ENCODE data around the gene NOC3L. TPM values are rescaled to one million over a fixed set of nuclear protein-coding genes. Genes with fewer than 3 reads are reported as not detected.
"Not testable (repeated sequence)": the region's sequence is repeated elsewhere in the genome, so short reads cannot be mapped to it uniquely, and the experiment has no call there.

The NOC3L gene
- polyA plus RNA-seq, 4 donors, result 1.4 to 11.6 (median 5.6) TPM

DNA sequence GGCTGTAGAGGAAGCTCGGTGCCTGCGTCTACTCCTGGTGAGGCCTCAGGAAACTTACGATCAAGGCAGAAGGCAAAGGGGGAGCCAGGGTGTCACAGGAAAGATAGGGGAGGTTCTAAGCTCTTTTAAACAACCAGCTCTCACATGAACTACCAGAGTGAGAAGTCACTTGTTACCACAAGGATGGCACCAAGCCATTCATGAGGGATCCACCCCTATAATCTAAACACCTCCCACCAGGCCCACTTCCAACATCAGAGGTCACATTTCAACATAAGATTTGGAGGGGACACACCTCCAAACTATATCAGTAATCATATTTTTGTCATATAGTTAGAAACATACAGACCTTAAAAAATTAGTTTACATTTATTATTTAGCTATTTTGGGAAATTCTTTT, 9.4 kb downstream of the NOC3L start:
- Histone ChIP-seq H3K36me3 (ENCODE audit: control insufficient read depth in 3 of 3, insufficient read depth in 2 of 3, low read depth in 1 of 3, low read length in 3 of 3) (peaks cover 4 to 17% (median 6%) of the 10 kb centered on the region in 3 donors), H3K4me1 (ENCODE audit: control insufficient read depth in 3 of 3, insufficient read depth in 2 of 3, low read depth in 1 of 3, low read length in 2 of 3) (no peaks in the 10 kb centered on the region), H3K4me3 (ENCODE audit: low read depth in 1 of 3, low read length in 3 of 3) (no peak overlapping the region), H3K27ac (ENCODE audit: low read depth in 1 of 3, low read length in 2 of 3) (no peak overlapping the region), H3K27me3 (ENCODE audit: control insufficient read depth in 3 of 3, insufficient read depth in 3 of 3, low read length in 3 of 3) (no peaks in the 10 kb centered on the region), H3K9me3 (ENCODE audit: control insufficient read depth in 2 of 2, insufficient read depth in 1 of 2, low read depth in 1 of 2, low read length in 1 of 2) (no peaks in the 10 kb centered on the region)
- DNase-seq (no peak), FAIRE-seq (no peak)
- 94 to 96% (median 95%) methylated on average over 3 of the region's 3 CpGs for WGBS, 3 donors

DNA sequence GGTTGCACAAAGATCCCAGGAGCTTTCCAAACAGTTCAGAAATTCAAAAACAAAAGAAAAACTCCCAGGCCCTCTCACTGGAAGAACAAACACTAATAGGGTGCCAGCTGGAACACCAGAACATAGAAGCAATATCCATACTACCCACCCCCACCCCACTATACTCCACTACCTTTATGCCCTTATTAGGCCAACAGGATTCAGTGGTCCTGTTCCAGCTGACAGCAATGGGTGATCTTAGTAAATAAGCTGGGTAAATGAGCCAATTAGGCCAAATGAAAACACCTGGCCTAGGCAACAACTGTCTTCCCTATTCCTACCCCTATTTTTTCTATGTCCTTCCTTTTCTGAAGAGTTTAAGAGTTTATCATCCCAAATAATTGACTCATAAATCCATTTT, 11.7 kb downstream of the NOC3L start:
- DNase-seq, result no peak
- H3K27ac ChIP-seq (ENCODE audit: low read depth in 1 of 3, low read length in 2 of 3), result no peak overlapping the region
- no peak overlapping the region for H3K4me3 ChIP-seq (ENCODE audit: low read depth in 1 of 3, low read length in 3 of 3)
- H3K9me3 ChIP-seq (ENCODE audit: control insufficient read depth in 2 of 2, insufficient read depth in 1 of 2, low read depth in 1 of 2, low read length in 1 of 2), result no peaks in the 10 kb centered on the region
- no peaks in the 10 kb centered on the region for H3K27me3 ChIP-seq (ENCODE audit: control insufficient read depth in 3 of 3, insufficient read depth in 3 of 3, low read length in 3 of 3)
- no peaks in the 10 kb centered on the region for H3K4me1 ChIP-seq (ENCODE audit: control insufficient read depth in 3 of 3, insufficient read depth in 2 of 3, low read depth in 1 of 3, low read length in 2 of 3)
- H3K36me3 ChIP-seq (ENCODE audit: control insufficient read depth in 3 of 3, insufficient read depth in 2 of 3, low read depth in 1 of 3, low read length in 3 of 3), result peaks cover 4 to 15% (median 6%) of the 10 kb centered on the region in 3 donors
- no peak for FAIRE-seq

DNA sequence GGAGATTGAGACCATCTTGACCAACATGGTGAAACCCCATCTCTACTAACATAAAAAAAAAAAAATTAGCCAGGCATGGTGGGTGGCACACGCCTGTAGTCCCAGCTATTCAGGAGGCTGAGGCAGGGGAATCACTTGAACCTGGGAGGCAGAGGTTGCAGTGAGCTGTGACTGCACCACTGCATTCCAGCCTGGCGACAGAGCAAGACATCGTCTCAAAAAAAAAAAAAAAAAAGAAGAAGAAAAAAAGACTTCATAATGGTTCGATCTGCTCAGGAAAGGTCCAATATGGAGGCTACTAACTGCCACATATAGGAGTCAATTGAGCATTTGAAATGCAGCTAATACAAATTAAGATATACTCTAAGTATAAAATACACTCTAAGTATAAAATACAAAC, 12.2 kb downstream of the NOC3L start:
- not testable (repeated sequence) for H3K27me3 ChIP-seq (ENCODE audit: control insufficient read depth in 3 of 3, insufficient read depth in 3 of 3, low read length in 3 of 3); H3K4me3 ChIP-seq (ENCODE audit: low read depth in 1 of 3, low read length in 3 of 3); H3K27ac ChIP-seq (ENCODE audit: low read depth in 1 of 3, low read length in 2 of 3); FAIRE-seq; H3K9me3 ChIP-seq (ENCODE audit: control insufficient read depth in 2 of 2, insufficient read depth in 1 of 2, low read depth in 1 of 2, low read length in 1 of 2); DNase-seq; H3K4me1 ChIP-seq (ENCODE audit: control insufficient read depth in 3 of 3, insufficient read depth in 2 of 3, low read depth in 1 of 3, low read length in 2 of 3)
- peaks cover 4 to 15% (median 6%) of the 10 kb centered on the region in 3 donors for H3K36me3 ChIP-seq (ENCODE audit: control insufficient read depth in 3 of 3, insufficient read depth in 2 of 3, low read depth in 1 of 3, low read length in 3 of 3)
- 89 to 95% (median 94%) methylated on average over 3 to 4 of the region's 4 CpGs for WGBS, 3 donors

DNA sequence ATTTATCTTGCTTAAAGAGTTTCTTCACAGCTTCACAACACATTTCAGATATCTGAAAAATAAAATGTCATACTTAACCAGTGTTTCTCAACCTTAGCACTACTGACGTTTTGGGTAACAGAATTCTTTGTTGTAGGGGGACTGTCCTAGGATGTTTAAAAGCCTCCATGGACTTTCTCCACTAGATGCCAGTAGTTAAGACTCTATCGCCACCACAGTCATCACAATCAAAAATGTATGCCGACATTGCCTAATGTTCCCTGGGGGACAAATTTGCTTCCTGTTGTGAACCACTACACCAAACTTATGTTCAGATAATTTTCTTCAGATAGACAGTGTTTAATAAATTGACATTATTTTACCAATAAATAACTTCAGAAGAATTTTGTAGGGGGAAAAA, 13.4 kb downstream of the NOC3L start:
- FAIRE-seq (no peak), DNase-seq (no peak)
- Histone ChIP-seq H3K4me3 (ENCODE audit: low read depth in 1 of 3, low read length in 3 of 3) (no peak overlapping the region), H3K27ac (ENCODE audit: low read depth in 1 of 3, low read length in 2 of 3) (no peak overlapping the region), H3K4me1 (ENCODE audit: control insufficient read depth in 3 of 3, insufficient read depth in 2 of 3, low read depth in 1 of 3, low read length in 2 of 3) (no peaks in the 10 kb centered on the region), H3K9me3 (ENCODE audit: control insufficient read depth in 2 of 2, insufficient read depth in 1 of 2, low read depth in 1 of 2, low read length in 1 of 2) (no peaks in the 10 kb centered on the region), H3K27me3 (ENCODE audit: control insufficient read depth in 3 of 3, insufficient read depth in 3 of 3, low read length in 3 of 3) (no peaks in the 10 kb centered on the region), H3K36me3 (ENCODE audit: control insufficient read depth in 3 of 3, insufficient read depth in 2 of 3, low read depth in 1 of 3, low read length in 3 of 3) (peaks cover 4 to 15% (median 8%) of the 10 kb centered on the region in 3 donors)
- 68 to 85% (median 85%) methylated on average over 3 of the region's 3 CpGs for WGBS, 3 donors

DNA sequence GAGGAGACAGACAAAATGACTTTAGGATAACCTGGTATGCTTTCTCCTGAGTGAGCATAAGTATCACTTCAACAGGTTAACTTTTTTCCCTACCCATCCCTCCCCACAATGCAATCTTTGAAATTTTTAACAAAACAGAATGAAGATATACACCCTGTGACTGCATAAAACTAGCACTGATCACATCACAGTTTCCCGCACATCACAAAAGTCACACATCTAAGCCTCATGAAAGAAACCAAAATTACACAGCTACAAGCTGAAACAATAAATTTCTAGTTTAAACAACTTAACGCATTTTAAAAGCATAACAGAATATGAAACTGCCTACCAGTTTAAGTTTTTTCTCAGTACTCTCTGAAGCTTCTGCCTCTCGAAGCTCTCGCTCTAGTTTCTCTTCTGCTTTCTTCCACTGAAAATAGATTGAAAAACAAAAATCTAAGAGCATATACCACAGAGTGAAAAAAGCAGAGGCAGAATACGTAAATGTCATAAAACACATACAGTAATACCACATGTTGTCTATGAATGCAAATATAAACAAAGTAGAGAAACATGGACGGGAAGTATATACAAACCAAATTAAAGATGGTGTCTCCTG, 18.1 kb downstream of the NOC3L start:
- no peak for FAIRE-seq
- peaks cover 4 to 12% (median 9%) of the 10 kb centered on the region in 3 donors for H3K36me3 ChIP-seq (ENCODE audit: control insufficient read depth in 3 of 3, insufficient read depth in 2 of 3, low read depth in 1 of 3, low read length in 3 of 3)

DNA sequence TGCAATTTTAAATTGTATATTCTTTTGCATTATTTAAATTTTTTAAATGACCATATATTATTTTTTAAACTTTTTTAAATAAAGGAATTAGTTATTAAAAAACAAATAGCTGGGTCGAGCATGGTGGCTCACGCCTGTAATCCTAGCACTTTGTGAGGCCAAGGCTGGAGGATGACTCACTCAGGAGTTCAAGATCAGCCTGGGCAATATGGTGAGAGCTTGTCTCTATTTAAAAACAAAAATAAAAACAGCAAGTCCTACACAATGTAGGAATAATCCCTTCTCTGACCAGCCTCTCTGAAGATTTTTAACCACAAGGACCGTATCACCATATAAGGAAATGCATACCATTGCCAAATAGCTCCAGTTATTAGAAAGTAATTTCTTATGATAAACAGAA, 19.6 kb downstream of the NOC3L start:
- peaks cover 4 to 13% (median 11%) of the 10 kb centered on the region in 3 donors for H3K36me3 ChIP-seq (ENCODE audit: control insufficient read depth in 3 of 3, insufficient read depth in 2 of 3, low read depth in 1 of 3, low read length in 3 of 3)
- FAIRE-seq, result no peak
- WGBS, 3 donors, result 93 to 95% (median 93%) methylated on average over 3 of the region's 3 CpGs

More for the DNA sequence above, 18.1 kb downstream of the NOC3L start:
- H3K27me3 ChIP-seq (ENCODE audit: control insufficient read depth in 3 of 3, insufficient read depth in 3 of 3, low read length in 3 of 3), result no peaks in the 10 kb centered on the region
- 84 to 92% (median 84%) methylated on average over 6 of the region's 6 CpGs for WGBS, 3 donors
- no peaks in the 10 kb centered on the region for H3K9me3 ChIP-seq (ENCODE audit: control insufficient read depth in 2 of 2, insufficient read depth in 1 of 2, low read depth in 1 of 2, low read length in 1 of 2)
- H3K4me3 ChIP-seq (ENCODE audit: low read depth in 1 of 3, low read length in 3 of 3), result no peak overlapping the region
- H3K27ac ChIP-seq (ENCODE audit: low read depth in 1 of 3, low read length in 2 of 3), result peak overlapping the region in 1 of 3 donors; percentile 38
- no peaks in the 10 kb centered on the region for H3K4me1 ChIP-seq (ENCODE audit: control insufficient read depth in 3 of 3, insufficient read depth in 2 of 3, low read depth in 1 of 3, low read length in 2 of 3)
- DNase-seq, result no peak

DNA sequence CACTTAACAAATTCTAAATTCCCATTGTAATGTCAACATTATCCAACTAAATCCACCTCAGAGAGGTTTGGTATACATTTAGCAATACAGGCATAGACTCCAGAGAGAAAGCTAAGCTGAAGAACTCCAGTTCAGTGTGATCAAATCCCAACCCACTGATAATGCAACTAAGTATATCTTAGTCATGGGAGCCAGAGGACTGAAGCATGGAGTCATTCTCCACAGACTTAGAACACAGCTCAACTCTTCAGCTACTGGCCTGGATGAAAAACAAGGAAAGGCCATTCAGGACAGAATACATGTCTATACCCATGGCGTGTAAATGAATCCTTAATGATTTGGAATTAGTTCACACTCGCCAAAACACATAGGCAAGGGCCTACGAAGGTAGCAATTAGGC, 27.9 kb downstream of the NOC3L start:
- 95 to 97% (median 96%) methylated on average over 3 of the region's 3 CpGs for WGBS, 3 donors
- H3K36me3 ChIP-seq (ENCODE audit: control insufficient read depth in 3 of 3, insufficient read depth in 2 of 3, low read depth in 1 of 3, low read length in 3 of 3), result peaks cover 8 to 21% (median 19%) of the 10 kb centered on the region in 3 donors

More for the DNA sequence above, 19.6 kb downstream of the NOC3L start:
- no peak overlapping the region for H3K27ac ChIP-seq (ENCODE audit: low read depth in 1 of 3, low read length in 2 of 3)
- H3K4me3 ChIP-seq (ENCODE audit: low read depth in 1 of 3, low read length in 3 of 3), result no peak overlapping the region
- no peaks in the 10 kb centered on the region for H3K27me3 ChIP-seq (ENCODE audit: control insufficient read depth in 3 of 3, insufficient read depth in 3 of 3, low read length in 3 of 3)
- no peaks in the 10 kb centered on the region for H3K9me3 ChIP-seq (ENCODE audit: control insufficient read depth in 2 of 2, insufficient read depth in 1 of 2, low read depth in 1 of 2, low read length in 1 of 2)
- no peaks in the 10 kb centered on the region for H3K4me1 ChIP-seq (ENCODE audit: control insufficient read depth in 3 of 3, insufficient read depth in 2 of 3, low read depth in 1 of 3, low read length in 2 of 3)
- DNase-seq, result no peak

DNA sequence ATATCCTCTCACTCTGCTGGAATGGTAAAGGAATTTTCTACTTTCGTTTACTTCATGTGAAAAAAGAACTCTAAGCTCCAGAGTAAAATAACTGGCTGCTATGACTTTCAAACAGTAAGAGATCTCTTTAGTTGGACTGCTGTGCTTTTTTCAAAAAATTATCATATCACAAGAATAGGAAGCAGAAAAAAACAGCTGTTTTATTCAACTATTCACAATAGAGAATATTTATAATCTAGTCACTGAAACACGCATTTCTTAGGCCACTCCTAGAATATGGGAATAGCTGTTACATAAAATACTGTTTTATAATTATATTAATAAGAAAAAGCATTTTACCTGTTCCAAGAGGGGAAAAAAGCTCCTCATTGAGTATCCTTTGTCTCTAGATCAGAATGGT, 29.7 kb downstream of the NOC3L start:
- no peaks in the 10 kb centered on the region for H3K27me3 ChIP-seq (ENCODE audit: control insufficient read depth in 3 of 3, insufficient read depth in 3 of 3, low read length in 3 of 3)
- FAIRE-seq (no peak), DNase-seq (no peak)
- peaks cover 6 to 21% (median 20%) of the 10 kb centered on the region in 3 donors for H3K36me3 ChIP-seq (ENCODE audit: control insufficient read depth in 3 of 3, insufficient read depth in 2 of 3, low read depth in 1 of 3, low read length in 3 of 3)
- no peak overlapping the region for H3K4me3 ChIP-seq (ENCODE audit: low read depth in 1 of 3, low read length in 3 of 3)
- no peaks in the 10 kb centered on the region for H3K4me1 ChIP-seq (ENCODE audit: control insufficient read depth in 3 of 3, insufficient read depth in 2 of 3, low read depth in 1 of 3, low read length in 2 of 3)
- no peaks in the 10 kb centered on the region for H3K9me3 ChIP-seq (ENCODE audit: control insufficient read depth in 2 of 2, insufficient read depth in 1 of 2, low read depth in 1 of 2, low read length in 1 of 2)
- no peak overlapping the region for H3K27ac ChIP-seq (ENCODE audit: low read depth in 1 of 3, low read length in 2 of 3)
- 81 to 96% (median 92%) methylated on average over 2 of the region's 2 CpGs for WGBS, 3 donors

More for the DNA sequence above, 27.9 kb downstream of the NOC3L start:
- no peak overlapping the region for H3K27ac ChIP-seq (ENCODE audit: low read depth in 1 of 3, low read length in 2 of 3)
- H3K4me1 ChIP-seq (ENCODE audit: control insufficient read depth in 3 of 3, insufficient read depth in 2 of 3, low read depth in 1 of 3, low read length in 2 of 3), result no peaks in the 10 kb centered on the region
- no peaks in the 10 kb centered on the region for H3K27me3 ChIP-seq (ENCODE audit: control insufficient read depth in 3 of 3, insufficient read depth in 3 of 3, low read length in 3 of 3)
- FAIRE-seq (no peak), DNase-seq (no peak)
- H3K9me3 ChIP-seq (ENCODE audit: control insufficient read depth in 2 of 2, insufficient read depth in 1 of 2, low read depth in 1 of 2, low read length in 1 of 2), result no peaks in the 10 kb centered on the region
- H3K4me3 ChIP-seq (ENCODE audit: low read depth in 1 of 3, low read length in 3 of 3), result no peak overlapping the region

DNA sequence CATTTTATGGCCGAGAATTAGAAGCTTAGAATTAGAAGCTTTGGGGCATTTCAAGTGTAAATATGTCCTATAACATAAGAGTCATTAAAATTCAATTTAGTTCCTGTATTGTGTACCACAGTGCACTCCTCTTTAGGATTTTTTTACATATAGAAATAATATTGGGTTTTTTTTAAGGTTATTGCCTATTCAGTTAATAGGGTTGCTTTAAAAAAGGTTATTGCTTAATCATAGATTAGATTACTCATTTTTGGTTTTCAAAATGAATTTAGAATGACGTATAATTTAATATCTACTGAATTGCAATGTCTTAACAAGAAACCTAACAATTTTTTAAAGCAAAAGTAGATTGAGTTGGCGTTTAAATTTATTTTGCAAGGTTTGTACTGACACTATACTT, 34.1 kb downstream of the NOC3L start:
- no peaks in the 10 kb centered on the region for H3K4me1 ChIP-seq (ENCODE audit: control insufficient read depth in 3 of 3, insufficient read depth in 2 of 3, low read depth in 1 of 3, low read length in 2 of 3)
- H3K27me3 ChIP-seq (ENCODE audit: control insufficient read depth in 3 of 3, insufficient read depth in 3 of 3, low read length in 3 of 3), result no peaks in the 10 kb centered on the region
- H3K36me3 ChIP-seq (ENCODE audit: control insufficient read depth in 3 of 3, insufficient read depth in 2 of 3, low read depth in 1 of 3, low read length in 3 of 3), result peaks cover 8 to 24% (median 16%) of the 10 kb centered on the region in 3 donors
- FAIRE-seq (no peak), DNase-seq (no peak)
- H3K9me3 ChIP-seq (ENCODE audit: control insufficient read depth in 2 of 2, insufficient read depth in 1 of 2, low read depth in 1 of 2, low read length in 1 of 2), result no peaks in the 10 kb centered on the region
- no peak overlapping the region for H3K27ac ChIP-seq (ENCODE audit: low read depth in 1 of 3, low read length in 2 of 3)
- no peak overlapping the region for H3K4me3 ChIP-seq (ENCODE audit: low read depth in 1 of 3, low read length in 3 of 3)
- WGBS, 3 donors, result 90 to 98% (median 93%) methylated on average over 3 of the region's 3 CpGs
